Gastroesophageal sphincter (tissue), 3 donors: ENCODE data around the gene KIF5C.

ENCODE experiments used
- EP300 ChIP-seq: sonication (generic); formaldehyde crosslinking; IDR thresholded peaks from one replicate; pipeline ENCODE4 v1.6.1; 2017; ENCODE audit warnings: antibody characterized with exemption, mild to moderate bottlenecking
- POLR2A ChIP-seq, 2 donors: fragments of 450-650 bp; IDR thresholded peaks; one replicate each; pipeline ENCODE4 v1.6.1; 2017; ENCODE audit warnings: antibody characterized with exemption in 2 of 2, mild to moderate bottlenecking in 2 of 2, moderate library complexity in 1 of 2
- POLR2AphosphoS5 ChIP-seq: sonication (generic); formaldehyde crosslinking; IDR thresholded peaks from one replicate; pipeline ENCODE4 v1.6.1; 2017; ENCODE audit warnings: antibody characterized with exemption
- TF ChIP-seq, protein P1 (sequence below), 4 experiments: fragments of 200-600 bp in 2 of 4; fragments of 450-650 bp in 2 of 4; sonication (generic) in 1 of 4; IDR thresholded peaks; one replicate each; pipeline ENCODE4 v1.5.1; 2017 to 2019; ENCODE audit warnings: antibody characterized with exemption in 4 of 4, mild to moderate bottlenecking in 2 of 4, moderate library complexity in 2 of 4

DNA sequence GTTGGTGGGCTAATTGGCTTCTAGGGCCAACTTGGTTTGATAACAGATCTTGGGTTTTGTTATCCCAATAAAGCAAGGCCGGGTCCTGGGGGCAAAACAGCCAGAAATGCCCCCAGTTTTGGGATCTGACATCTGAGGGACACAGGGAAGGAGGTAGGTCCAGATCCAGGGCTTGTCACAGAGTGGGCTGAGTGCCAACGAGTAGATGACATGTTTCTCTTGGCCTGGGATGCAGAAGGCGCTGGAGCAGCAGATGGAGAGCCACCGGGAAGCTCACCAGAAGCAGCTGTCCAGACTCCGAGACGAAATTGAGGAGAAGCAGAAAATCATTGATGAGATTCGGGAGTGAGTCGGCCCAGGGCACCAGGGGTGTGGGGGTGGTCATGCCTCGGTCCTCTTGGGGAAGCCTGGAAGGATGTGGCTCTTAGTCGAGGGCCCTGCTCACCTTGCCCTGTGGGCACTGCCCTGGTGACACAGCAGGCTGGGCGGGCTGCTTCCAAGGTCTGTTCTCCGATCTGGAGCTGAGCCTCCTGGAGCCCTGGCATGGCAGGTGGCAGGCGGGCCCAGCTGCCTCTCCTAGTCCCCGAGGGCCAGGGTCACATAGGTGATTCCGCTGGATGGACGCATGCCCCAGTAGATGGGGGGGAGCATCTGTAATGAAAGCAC lies 123.3 kb downstream of the KIF5C start:
- TF ChIP-seq, protein P1, sequence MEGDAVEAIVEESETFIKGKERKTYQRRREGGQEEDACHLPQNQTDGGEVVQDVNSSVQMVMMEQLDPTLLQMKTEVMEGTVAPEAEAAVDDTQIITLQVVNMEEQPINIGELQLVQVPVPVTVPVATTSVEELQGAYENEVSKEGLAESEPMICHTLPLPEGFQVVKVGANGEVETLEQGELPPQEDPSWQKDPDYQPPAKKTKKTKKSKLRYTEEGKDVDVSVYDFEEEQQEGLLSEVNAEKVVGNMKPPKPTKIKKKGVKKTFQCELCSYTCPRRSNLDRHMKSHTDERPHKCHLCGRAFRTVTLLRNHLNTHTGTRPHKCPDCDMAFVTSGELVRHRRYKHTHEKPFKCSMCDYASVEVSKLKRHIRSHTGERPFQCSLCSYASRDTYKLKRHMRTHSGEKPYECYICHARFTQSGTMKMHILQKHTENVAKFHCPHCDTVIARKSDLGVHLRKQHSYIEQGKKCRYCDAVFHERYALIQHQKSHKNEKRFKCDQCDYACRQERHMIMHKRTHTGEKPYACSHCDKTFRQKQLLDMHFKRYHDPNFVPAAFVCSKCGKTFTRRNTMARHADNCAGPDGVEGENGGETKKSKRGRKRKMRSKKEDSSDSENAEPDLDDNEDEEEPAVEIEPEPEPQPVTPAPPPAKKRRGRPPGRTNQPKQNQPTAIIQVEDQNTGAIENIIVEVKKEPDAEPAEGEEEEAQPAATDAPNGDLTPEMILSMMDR (IDR thresholded peaks at IDR 0.05) = no peak
- TF ChIP-seq POLR2A (IDR thresholded peaks at IDR 0.05) (no peak), POLR2AphosphoS5 (no peak), EP300 (no peak)
